HepG2 (cell line): ENCODE measurements around the gene C16orf86. TPM values are rescaled to one million over a fixed set of nuclear protein-coding genes. Genes with fewer than 3 reads are reported as not detected.
A peak's percentile ranks its signal among the peaks of the same experiment; 100 is the strongest.

Experiments
- ARID5B ChIP-seq: IDR thresholded peaks from 2 replicates; pipeline ENCODE4 v1.4.0; 2020; ENCODE audit warnings: mild to moderate bottlenecking, missing genetic modification reagents
- ELF3 ChIP-seq: IDR thresholded peaks from 2 replicates; pipeline ENCODE4 v1.6.1; 2016; ENCODE audit warnings: missing genetic modification reagents, missing compliant biosample characterization
- GATAD2A ChIP-seq: IDR thresholded peaks from 2 replicates; pipeline ENCODE4 v1.6.1; 2016
- MEF2D ChIP-seq: sonication (generic); formaldehyde crosslinking; IDR thresholded peaks from 2 replicates; pipeline ENCODE4 v1.5.1; 2020; ENCODE audit warnings: mild to moderate bottlenecking, missing genetic modification reagents
- POLR2G ChIP-seq: fragments of 200-400 bp; formaldehyde crosslinking; IDR thresholded peaks from 2 replicates; pipeline ENCODE4 v1.6.1; 2018; ENCODE audit warnings: mild to moderate bottlenecking, low read depth, low read length, moderate library complexity
- SIN3A ChIP-seq: IDR thresholded peaks from 2 replicates; pipeline ENCODE4 v1.6.1; 2011; ENCODE audit warnings: low read depth, mild to moderate bottlenecking, control low read depth, low read length, borderline replicate concordance
- SIN3B ChIP-seq: fragments of 150-350 bp; IDR thresholded peaks from 2 replicates; pipeline ENCODE4 v1.6.1; 2014; ENCODE audit warnings: low read length
- SMAD3 ChIP-seq: sonication (generic); formaldehyde crosslinking; IDR thresholded peaks from 2 replicates; pipeline ENCODE4 v1.4.0; 2020; ENCODE audit warnings: missing genetic modification reagents
- TFE3 ChIP-seq: IDR thresholded peaks from 2 replicates; pipeline ENCODE4 v1.6.1; 2016
- ZMYM3 ChIP-seq: sonication (generic); formaldehyde crosslinking; IDR thresholded peaks from 2 replicates; pipeline ENCODE4 v1.5.1; 2020; ENCODE audit warnings: mild to moderate bottlenecking, missing genetic modification reagents
- ZMYM4 ChIP-seq: sonication (generic); formaldehyde crosslinking; IDR thresholded peaks from 2 replicates; pipeline ENCODE4 v1.8.1; 2023; ENCODE audit warnings: mild to moderate bottlenecking, missing genetic modification reagents
- ZNF230 ChIP-seq: sonication (generic); formaldehyde crosslinking; IDR thresholded peaks from 2 replicates; pipeline ENCODE4 v1.4.0; 2020; ENCODE audit warnings: mild to moderate bottlenecking, missing genetic modification reagents
- ZNF260 ChIP-seq: sonication (generic); formaldehyde crosslinking; IDR thresholded peaks from 2 replicates; pipeline ENCODE4 v1.4.0; 2020; ENCODE audit warnings: missing genetic modification reagents, low read depth, mild to moderate bottlenecking, borderline replicate concordance
- ZNF367 ChIP-seq: sonication (generic); formaldehyde crosslinking; IDR thresholded peaks from 2 replicates; pipeline ENCODE4 v1.4.0; 2020; ENCODE audit warnings: missing genetic modification reagents, borderline replicate concordance
- ZNF407 ChIP-seq: sonication (generic); formaldehyde crosslinking; IDR thresholded peaks from one replicate; pipeline ENCODE4 v1.5.1; 2020; ENCODE audit warnings: mild to moderate bottlenecking, missing genetic modification reagents; ENCODE audit errors: not compliant biosample characterization
- ZNF709 ChIP-seq: sonication (generic); formaldehyde crosslinking; IDR thresholded peaks from 2 replicates; pipeline ENCODE4 v1.5.0; 2020; ENCODE audit warnings: mild to moderate bottlenecking, missing genetic modification reagents
- ZNF761 ChIP-seq: sonication (generic); formaldehyde crosslinking; conservative IDR thresholded peaks from 2 replicates; pipeline ENCODE4 v1.4.0; 2020; ENCODE audit warnings: mild to moderate bottlenecking, missing genetic modification reagents
- polyA plus RNA-seq, 8 experiments: library from polyadenylated mRNA; depleted of rRNA in 3 of 8; stranded (reverse) in 7 of 8; unstranded in 1 of 8; fragments of >200 nt; fragmentation: Illumina TruSeq in 4 of 8; extraction: Trizol in 4 of 8; gene quantifications; 2 replicates each; pipeline versions ENCODE4 v1.2.1 to v1.2.3, GENCODE V29; 2011 to 2016; ENCODE audit warnings: low read depth in 4 of 8, missing spikeins in 1 of 8, mixed read lengths in 1 of 8; ENCODE audit not compliant: insufficient read depth in 1 of 8
- total RNA-seq, 5 experiments: library from RNA; depleted of rRNA; stranded (reverse); fragments of >200 nt; fragmentation: Illumina TruSeq; extraction: Trizol; gene quantifications; 2 replicates each; pipeline ENCODE4 v1.2.3, GENCODE V29; 2016; ENCODE audit warnings: low read depth in 1 of 5

The C16orf86 gene
- total and polyA plus RNA-seq, 2 of the 13 experiments (the other 11 are each of a cell fraction or from before 2014, with no cell fraction given), result 1.5 to 3.1 TPM

- TF ChIP-seq ZNF407 (CRISPR knock-in tag) (peak; percentile 40), SIN3B (peak; percentile 13; the same call in 1 of the 2 replicates), MEF2D (peak; percentile 85; the same call in 1 of the 2 replicates), ZMYM3 (no peak; the same call in none of the 2 replicates), GATAD2A (CRISPR knock-in tag) (peak; percentile 83), TFE3 (CRISPR knock-in tag) (peak; percentile 61; the same call in 1 of the 2 replicates), ZMYM4 (CRISPR knock-in tag) (peak; percentile 71; the same call in 1 of the 2 replicates), ELF3 (CRISPR knock-in tag) (peak; percentile 69), ARID5B (CRISPR knock-in tag) (peak; percentile 57), ZNF761 (peak; percentile 62; the same call in 1 of the 2 replicates), ZNF260 (CRISPR knock-in tag) (no peak), ZNF230 (CRISPR knock-in tag) (peak; percentile 89), ZNF709 (peak; percentile 34; the same call in 1 of the 2 replicates), ZNF367 (no peak), SMAD3 (CRISPR knock-in tag) (no peak), POLR2G (no peak), SIN3A (peak; percentile 85; the same call in 1 of the 2 replicates)
These were observed 1.3 kb downstream of the C16orf86 start (continued) for GRCh38 chr16:67667817-67668494.
